ENCODE data around the gene FOXS1. TPM values are rescaled to one million over a fixed set of nuclear protein-coding genes. Genes with fewer than 3 reads are reported as not detected.

The FOXS1 gene
- total and polyA plus RNA-seq, 10 donors: 1.4 to 5.7 (median 2.1) TPM

GRCh38 chr20:31838646-31839292 lies 6.6 kb downstream of the FOXS1 start:
- Histone ChIP-seq H3K9me3 (no peaks in the 10 kb centered on the region), H3K4me3 (no peak overlapping the region), H3K4me1 (peaks cover 15 to 95% (median 40%) of the 10 kb centered on the region in 6 donors), H3K27ac (peak overlapping the region in 2 of 8 donors; percentile 29 to 43), H3K27me3 (replicated peaks in 1 of 7) (peaks cover 0 to 4% (median 0%) of the 10 kb centered on the region in 7 donors), H3K36me3 (no peaks in the 10 kb centered on the region)
- 48 to 82% (median 66%) methylated on average over 9 of the region's 9 CpGs for WGBS, 5 donors
- intact Hi-C loops (cut with DNase I; ENCODE audit: low total_unique reads): no loop called here
- no peak for TF ChIP-seq POLR2AphosphoS5 (IDR thresholded peaks at IDR 0.05)
- no peak for TF ChIP-seq CTCF (IDR thresholded peaks at IDR 0.05 in 8 of 11, conservative IDR thresholded peaks at IDR 0.05 in 3 of 11)
- no peak for TF ChIP-seq POLR2A (IDR thresholded peaks at IDR 0.05)
- no peak for DNase-seq

- WGBS, 5 donors: 29 to 67% (median 46%) methylated on average over 3 of the region's 3 CpGs
- intact Hi-C loops (cut with DNase I; ENCODE audit: low total_unique reads): no loop called here
Measured at GRCh38 chr20:31837896-31838397, 7.5 kb downstream of the FOXS1 start.

GRCh38 chr20:31836853-31837608 lies 8.4 kb downstream of the FOXS1 start:
- Histone ChIP-seq H3K4me3 (no peak overlapping the region), H3K27me3 (replicated peaks in 1 of 7) (peaks cover 0 to 7% (median 0%) of the 10 kb centered on the region in 7 donors), H3K27ac (peak overlapping the region in 4 of 8 donors; percentile 13 to 43 (median 28)), H3K9me3 (no peaks in the 10 kb centered on the region), H3K36me3 (no peaks in the 10 kb centered on the region), H3K4me1 (peaks cover 11 to 86% (median 30%) of the 10 kb centered on the region in 6 donors)
- TF ChIP-seq POLR2AphosphoS5 (IDR thresholded peaks at IDR 0.05) (no peak), CTCF (IDR thresholded peaks at IDR 0.05 in 8 of 11, conservative IDR thresholded peaks at IDR 0.05 in 3 of 11) (no peak), POLR2A (IDR thresholded peaks at IDR 0.05) (no peak)
- intact Hi-C loops (cut with DNase I; ENCODE audit: low total_unique reads): no loop called here
- 75 to 84% (median 76%) methylated on average over 4 to 5 of the region's 5 CpGs for WGBS, 5 donors
- DNase-seq: no peak

More at GRCh38 chr20:31837896-31838397, 7.5 kb downstream of the FOXS1 start:
- Histone ChIP-seq H3K4me3 (no peak overlapping the region), H3K4me1 (peaks cover 15 to 95% (median 35%) of the 10 kb centered on the region in 6 donors), H3K27me3 (replicated peaks in 1 of 7) (peaks cover 0 to 7% (median 0%) of the 10 kb centered on the region in 7 donors), H3K27ac (peak overlapping the region in 4 of 8 donors; percentile 13 to 43 (median 28)), H3K36me3 (no peaks in the 10 kb centered on the region), H3K9me3 (no peaks in the 10 kb centered on the region)
- DNase-seq: peak; percentile 20
- TF ChIP-seq POLR2AphosphoS5 (IDR thresholded peaks at IDR 0.05) (no peak), CTCF (IDR thresholded peaks at IDR 0.05 in 8 of 11, conservative IDR thresholded peaks at IDR 0.05 in 3 of 11) (no peak), POLR2A (IDR thresholded peaks at IDR 0.05) (no peak)

Measured in spleen (tissue), 11 donors.